ENCODE data around the gene CHP2.
A peak's percentile ranks its signal among the peaks of the same experiment; 100 is the strongest.
"Not testable (repeated sequence)": the region's sequence is repeated elsewhere in the genome, so short reads cannot be mapped to it uniquely, and the experiment has no call there.

Gene CHP2

GRCh38 chr16:23748630-23749029 lies 6.2 kb upstream of the CHP2 start:
- DNase-seq: no peak

- not testable (repeated sequence) for DNase-seq
These were observed 3.8 kb upstream of the CHP2 start for GRCh38 chr16:23751053-23751452.

GRCh38 chr16:23753908-23754593 lies 775 bp upstream of the CHP2 start:
- DNase-seq: no peak

GRCh38 chr16:23755484-23755809 lies 621 bp downstream of the CHP2 start:
- DNase-seq: no peak

GRCh38 chr16:23757116-23757515 lies 2.3 kb downstream of the CHP2 start:
- no peak for DNase-seq

GRCh38 chr16:23757937-23758619 lies 3.3 kb downstream of the CHP2 start:
- DNase-seq: no peak

GRCh38 chr16:23765933-23766332 lies 11.1 kb downstream of the CHP2 start:
- DNase-seq: no peak

- no peak for DNase-seq
These were observed 13.8 kb downstream of the CHP2 start for GRCh38 chr16:23768581-23768980.

GRCh38 chr16:23771027-23771426 lies 16.2 kb downstream of the CHP2 start:
- DNase-seq: no peak

GRCh38 chr16:23771642-23772041 lies 16.8 kb downstream of the CHP2 start:
- no peak for DNase-seq

- DNase-seq: no peak
These were observed 18.5 kb downstream of the CHP2 start for GRCh38 chr16:23773339-23773738.

- DNase-seq: no peak
These were observed 26.4 kb downstream of the CHP2 start for GRCh38 chr16:23781176-23781575.

- no peak for DNase-seq
These were observed 30.1 kb downstream of the CHP2 start for GRCh38 chr16:23784811-23785447.

GRCh38 chr16:23785842-23786241 lies 31.0 kb downstream of the CHP2 start:
- no peak for DNase-seq

GRCh38 chr16:23786964-23787561 lies 32.2 kb downstream of the CHP2 start:
- no peak for DNase-seq

- no peak for DNase-seq
These were observed 33.9 kb downstream of the CHP2 start for GRCh38 chr16:23788685-23789084.

- DNase-seq: no peak
These were observed 40.6 kb downstream of the CHP2 start for GRCh38 chr16:23795378-23795777.

- no peak for DNase-seq
These were observed 42.1 kb downstream of the CHP2 start for GRCh38 chr16:23796941-23797340.

GRCh38 chr16:23801378-23801777 lies 46.6 kb downstream of the CHP2 start:
- DNase-seq: peak in 1 of 2 experiments; percentile 48

GRCh38 chr16:23802776-23803175 lies 48.0 kb downstream of the CHP2 start:
- DNase-seq: no peak

- DNase-seq: peak in 1 of 2 experiments; percentile 24
These were observed 48.8 kb downstream of the CHP2 start for GRCh38 chr16:23803591-23804123.

- DNase-seq: no peak
These were observed 52.2 kb downstream of the CHP2 start for GRCh38 chr16:23807028-23807427.

All from NCI-H524 (cell line).